Body of pancreas (tissue), 4 donors: ENCODE data around the gene PAPPA2. TPM values are rescaled to one million over a fixed set of nuclear protein-coding genes. Genes with fewer than 3 reads are reported as not detected.

Source experiments
- ATAC-seq: fragments of 150-250 bp; one replicate; pipeline ENCODE4 v1.9.1; 2016
- DNase-seq, 4 donors: peaks; one replicate each; pipeline ENCODE4 v3.0.0-alpha.2; 2019
- H3K27ac ChIP-seq, 4 donors: fragments of 200-600 bp; sonication (generic); 1 replicate in 3 of 4; 2 replicates in 1 of 4; pipeline versions ENCODE4 v1.5.1 to v1.6.1; 2016 to 2019; ENCODE audit warnings: mild to moderate bottlenecking in 1 of 4, mixed read lengths in 1 of 4, moderate library complexity in 1 of 4
- H3K27me3 ChIP-seq, 2 donors: fragments of 200-600 bp; sonication (generic); one replicate each; pipeline ENCODE4 v1.6.0; 2016; ENCODE audit warnings: mild to moderate bottlenecking in 1 of 2
- H3K36me3 ChIP-seq, 2 donors: fragments of 200-600 bp; sonication (generic); replicated peaks in 1 of 2; 2 replicates each; pipeline ENCODE4 v1.5.1; 2016; ENCODE audit warnings: low read depth in 2 of 2; ENCODE audit not compliant: insufficient read depth in 1 of 2
- H3K4me1 ChIP-seq: fragments of 200-600 bp; sonication (generic); one replicate; pipeline ENCODE4 v1.6.0; 2016
- H3K4me3 ChIP-seq, 2 donors: fragments of 200-600 bp; sonication (generic); 1 replicate in 1 of 2; 2 replicates in 1 of 2; pipeline ENCODE4 v1.5.1; 2016 to 2019
- H3K9me3 ChIP-seq, 3 donors: fragments of 200-600 bp; sonication (generic); 1 replicate in 2 of 3; 2 replicates in 1 of 3; pipeline ENCODE4 v1.5.1; 2016
- CTCF ChIP-seq, 7 experiments: fragments of 450-650 bp in 4 of 7; fragments of 200-600 bp in 3 of 7; sonication (generic) in 3 of 7; IDR thresholded peaks; one replicate each; pipeline ENCODE4 v1.5.1; 2016 to 2019; ENCODE audit warnings: antibody characterized with exemption in 7 of 7
- POLR2A ChIP-seq, 3 donors: fragments of 450-650 bp; IDR thresholded peaks; one replicate each; pipeline ENCODE4 v1.6.1; 2016; ENCODE audit warnings: antibody characterized with exemption in 3 of 3, mild to moderate bottlenecking in 2 of 3
- WGBS, 2 donors: methylation state at CpG; one replicate each; pipeline ENCODE4 v1.1.5; 2017; 5-methylcytosine and 5-hydroxymethylcytosine counted together
- intact Hi-C: fragments of 100-400 bp; cut with DNase I; formaldehyde crosslinking; loops from one replicate; pipeline ENCODE4 v1.15.1; 2023
- total RNA-seq, 2 donors: library from RNA; depleted of rRNA; stranded (reverse); fragments of >200 nt; gene quantifications; one replicate each; pipeline ENCODE4 v1.1.0, GENCODE V29; 2016

The PAPPA2 gene
- total RNA-seq, 2 donors from 2014 or later = under 0.01 to 5.4 TPM

GRCh38 chr1:176741181-176741580, 278.2 kb downstream of the PAPPA2 start:
- Histone ChIP-seq H3K27ac (no peak overlapping the region), H3K4me1 (no peaks in the 10 kb centered on the region), H3K36me3 (no peaks in the 10 kb centered on the region), H3K27me3 (no peaks in the 10 kb centered on the region), H3K4me3 (no peak overlapping the region), H3K9me3 (no peaks in the 10 kb centered on the region)
- DNase-seq = no peak
- WGBS, 2 donors = 91 to 95% methylated on average over 4 of the region's 4 CpGs
- TF ChIP-seq POLR2A (IDR thresholded peaks at IDR 0.05) = no peak
- no peak for TF ChIP-seq CTCF (IDR thresholded peaks at IDR 0.05)
- ATAC-seq = no peak
- intact Hi-C loops = no loop called here

- intact Hi-C loops = no loop called here
- Histone ChIP-seq H3K36me3 (no peaks in the 10 kb centered on the region), H3K9me3 (no peaks in the 10 kb centered on the region), H3K27me3 (no peaks in the 10 kb centered on the region), H3K27ac (no peak overlapping the region), H3K4me3 (no peak overlapping the region), H3K4me1 (no peaks in the 10 kb centered on the region)
- ATAC-seq (no peak), DNase-seq (no peak)
- no peak for TF ChIP-seq CTCF (IDR thresholded peaks at IDR 0.05)
- TF ChIP-seq POLR2A (IDR thresholded peaks at IDR 0.05) = no peak
- WGBS, 2 donors = 76 to 80% methylated on average over 2 of the region's 2 CpGs
Observed at GRCh38 chr1:176742322-176742721, 279.3 kb downstream of the PAPPA2 start.

DNA sequence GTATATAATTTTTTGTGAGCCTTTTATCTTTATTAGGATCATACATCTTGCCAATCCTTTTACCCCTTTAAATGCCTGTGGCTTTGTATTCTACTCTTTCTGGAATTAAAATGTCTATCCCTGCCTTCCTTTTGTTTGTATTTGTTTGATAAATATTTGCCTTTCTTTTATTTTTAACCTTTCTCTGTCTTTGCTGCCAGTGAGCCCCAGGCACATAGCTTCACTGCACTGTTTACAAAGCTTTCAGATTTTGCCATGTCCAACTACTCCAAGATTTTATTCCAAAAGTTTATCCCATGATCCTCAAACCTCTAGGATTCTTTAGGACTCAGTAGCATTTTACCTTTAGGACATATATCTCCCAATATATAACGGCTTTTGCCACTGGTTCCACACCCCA, 281.2 kb downstream of the PAPPA2 start:
- ATAC-seq (no peak), DNase-seq (no peak)
- Histone ChIP-seq H3K4me1 (no peaks in the 10 kb centered on the region), H3K27ac (no peak overlapping the region), H3K36me3 (no peaks in the 10 kb centered on the region), H3K4me3 (no peak overlapping the region), H3K27me3 (no peaks in the 10 kb centered on the region), H3K9me3 (no peaks in the 10 kb centered on the region)
- intact Hi-C loops = no loop called here
- whole genome bisulfite sequencing, 2 donors = 88 to 93% methylated on average over 1 of the region's 1 CpG
- TF ChIP-seq CTCF (IDR thresholded peaks at IDR 0.05) (no peak), POLR2A (IDR thresholded peaks at IDR 0.05) (no peak)

- 65 to 67% methylated on average over 1 of the region's 1 CpG for WGBS, 2 donors
- TF ChIP-seq CTCF (IDR thresholded peaks at IDR 0.05) = peak in 1 of 7 experiments; percentile 20
- no peak for TF ChIP-seq POLR2A (IDR thresholded peaks at IDR 0.05)
- H3K4me1 ChIP-seq = no peaks in the 10 kb centered on the region
- H3K4me3 ChIP-seq = no peak overlapping the region
- no peaks in the 10 kb centered on the region for H3K27me3 ChIP-seq
- ATAC-seq (no peak), DNase-seq (no peak)
- H3K9me3 ChIP-seq = no peaks in the 10 kb centered on the region
- no peaks in the 10 kb centered on the region for H3K36me3 ChIP-seq
- intact Hi-C loops = no loop called here
- H3K27ac ChIP-seq = no peak overlapping the region
Observed at GRCh38 chr1:176745945-176746344, 283.0 kb downstream of the PAPPA2 start.

GRCh38 chr1:176752505-176752904, 289.5 kb downstream of the PAPPA2 start:
- H3K27me3 ChIP-seq = no peaks in the 10 kb centered on the region
- no peak overlapping the region for H3K27ac ChIP-seq
- ATAC-seq (no peak), DNase-seq (no peak)
- no peaks in the 10 kb centered on the region for H3K36me3 ChIP-seq
- intact Hi-C loops = no loop called here
- TF ChIP-seq CTCF (IDR thresholded peaks at IDR 0.05) (no peak), POLR2A (IDR thresholded peaks at IDR 0.05) (no peak)
- 71 to 73% methylated on average over 2 of the region's 2 CpGs for WGBS, 2 donors
- no peaks in the 10 kb centered on the region for H3K4me1 ChIP-seq
- no peak overlapping the region for H3K4me3 ChIP-seq
- H3K9me3 ChIP-seq = no peaks in the 10 kb centered on the region
